Activated T-cell treated with anti-CD3 and anti-CD28 coated beads, Interleukin-2, amount 50 U/mL, for 72 hours (primary cell): ENCODE results near the gene SSBP3. TPM values are rescaled to one million over a fixed set of nuclear protein-coding genes. Genes with fewer than 3 reads are reported as not detected.
"Not testable (repeated sequence)": the region's sequence is repeated elsewhere in the genome, so short reads cannot be mapped to it uniquely, and the experiment has no call there.

Experiments used
- ATAC-seq, 2 donors: fragments of 150-1000 bp; cut with Tn5 transposase; replicated peaks in 1 of 2; 2 replicates each; pipeline ENCODE4 v1.10.0; 2021; ENCODE audit warnings: moderate library complexity in 2 of 2, mild to moderate bottlenecking in 1 of 2
- DNase-seq, 2 donors: peaks; one replicate each; pipeline ENCODE4 v3.0.0; 2021 to 2022; ENCODE audit warnings: mixed read lengths in 1 of 2
- H3K27ac Mint-ChIP-seq: one replicate; pipeline ENCODE4 v1.8.0; 2022; ENCODE audit warnings: mild to moderate bottlenecking, moderate library complexity, mixed read lengths
- H3K27me3 Mint-ChIP-seq: one replicate; pipeline ENCODE4 v1.8.0; 2022; ENCODE audit warnings: low read depth, mixed read lengths
- H3K36me3 Mint-ChIP-seq, 2 donors: one replicate each; pipeline ENCODE4 v1.8.0; 2022; ENCODE audit warnings: mixed read lengths in 2 of 2, mild to moderate bottlenecking in 1 of 2; ENCODE audit not compliant: insufficient read depth in 2 of 2
- H3K4me1 Mint-ChIP-seq: one replicate; pipeline ENCODE4 v1.8.0; 2022; ENCODE audit warnings: low read depth, mixed read lengths
- H3K4me3 Mint-ChIP-seq, 2 donors: one replicate each; pipeline ENCODE4 v1.8.0; 2022; ENCODE audit warnings: mild to moderate bottlenecking in 2 of 2, mixed read lengths in 2 of 2, moderate library complexity in 2 of 2
- H3K9me3 Mint-ChIP-seq, 2 donors: one replicate each; pipeline ENCODE4 v1.8.0; 2022; ENCODE audit warnings: mixed read lengths in 2 of 2
- total RNA-seq, 2 donors: library from RNA; stranded (reverse); gene quantifications; one replicate each; pipeline ENCODE4 v1.2.3, GENCODE V29; 2022

The SSBP3 gene
- total RNA-seq, 2 donors from 2014 or later, result 70.1 to 84.9 TPM

DNA sequence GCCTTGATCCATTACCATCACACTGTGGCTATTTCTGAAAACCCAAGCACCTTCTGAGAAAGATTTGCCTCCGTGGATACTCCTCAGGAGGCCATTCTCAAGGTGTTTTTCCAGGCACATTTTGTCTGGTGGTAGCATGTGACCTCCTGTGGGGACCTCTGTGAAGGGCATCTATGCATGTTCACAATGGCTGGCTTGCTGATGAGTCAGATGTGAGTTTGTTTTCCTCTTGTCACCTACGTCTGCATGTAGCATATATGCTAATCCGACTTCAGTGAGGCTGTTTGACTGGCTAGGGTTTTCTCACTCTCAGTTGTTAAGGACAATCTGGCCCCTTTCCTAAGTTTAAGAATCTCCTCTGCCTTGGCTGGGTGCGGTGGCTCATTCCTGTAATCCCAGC lies 198.3 kb downstream of the SSBP3 start:
- Mint-ChIP-seq H3K36me3 (peaks cover 27 to 36% of the 10 kb centered on the region in 2 donors), H3K4me1 (peaks cover 11% of the 10 kb centered on the region)
- H3K9me3 Mint-ChIP-seq, DNase-seq, H3K4me3 Mint-ChIP-seq, H3K27me3 Mint-ChIP-seq, H3K27ac Mint-ChIP-seq: not testable (repeated sequence)
- ATAC-seq, result peak in 1 of 2 donors; percentile 24

DNA sequence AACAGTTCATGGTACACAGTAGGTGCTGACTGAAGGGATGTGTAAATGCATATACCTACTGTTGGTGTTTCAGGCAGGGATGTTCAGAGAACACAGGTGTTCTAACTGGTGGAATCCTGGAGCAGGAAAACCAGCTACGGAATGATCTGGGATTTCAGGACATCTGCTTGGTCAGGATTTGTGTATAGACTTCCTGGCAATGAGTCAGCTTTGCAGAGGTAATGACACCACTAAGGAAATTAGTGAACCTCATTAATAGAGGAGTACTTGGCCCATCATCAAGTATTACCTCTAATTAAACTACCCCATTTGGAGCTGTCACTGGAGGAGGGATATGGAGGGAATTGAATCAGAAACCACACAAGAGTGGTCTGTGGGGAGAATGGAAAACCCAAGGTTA lies 198.9 kb downstream of the SSBP3 start:
- Mint-ChIP-seq H3K27me3 (no peaks in the 10 kb centered on the region), H3K27ac (no peak overlapping the region), H3K4me3 (no peak overlapping the region), H3K4me1 (peaks cover 14% of the 10 kb centered on the region), H3K36me3 (peaks cover 28 to 34% of the 10 kb centered on the region in 2 donors), H3K9me3 (no peaks in the 10 kb centered on the region)
- ATAC-seq (no peak), DNase-seq (no peak)

DNA sequence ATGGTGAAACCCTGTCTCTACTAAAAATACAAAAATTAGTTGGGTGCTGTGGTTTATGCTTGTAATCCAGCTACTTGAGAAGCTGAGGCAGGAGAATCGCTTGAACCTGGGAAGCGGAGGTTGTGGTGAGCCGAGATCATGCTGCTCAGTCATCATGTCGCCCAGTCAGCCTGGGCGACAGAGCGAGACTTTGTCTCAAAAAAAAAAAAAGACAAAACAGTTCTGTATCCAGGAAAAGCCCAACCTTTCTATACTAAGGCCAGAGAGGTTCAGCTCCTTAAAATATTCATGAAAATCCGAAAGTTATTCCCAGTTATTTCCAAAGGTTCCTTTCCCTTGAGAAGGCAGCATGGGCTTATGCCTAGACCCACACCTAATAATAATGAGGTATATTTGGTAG lies 202.0 kb downstream of the SSBP3 start:
- H3K9me3 Mint-ChIP-seq, result no peaks in the 10 kb centered on the region
- no peak overlapping the region for H3K27ac Mint-ChIP-seq
- H3K4me1 Mint-ChIP-seq, result peaks cover 37% of the 10 kb centered on the region
- H3K27me3 Mint-ChIP-seq, result no peaks in the 10 kb centered on the region
- no peak overlapping the region for H3K4me3 Mint-ChIP-seq
- DNase-seq (no peak), ATAC-seq (no peak)
- H3K36me3 Mint-ChIP-seq, result peaks cover 19 to 24% of the 10 kb centered on the region in 2 donors

DNA sequence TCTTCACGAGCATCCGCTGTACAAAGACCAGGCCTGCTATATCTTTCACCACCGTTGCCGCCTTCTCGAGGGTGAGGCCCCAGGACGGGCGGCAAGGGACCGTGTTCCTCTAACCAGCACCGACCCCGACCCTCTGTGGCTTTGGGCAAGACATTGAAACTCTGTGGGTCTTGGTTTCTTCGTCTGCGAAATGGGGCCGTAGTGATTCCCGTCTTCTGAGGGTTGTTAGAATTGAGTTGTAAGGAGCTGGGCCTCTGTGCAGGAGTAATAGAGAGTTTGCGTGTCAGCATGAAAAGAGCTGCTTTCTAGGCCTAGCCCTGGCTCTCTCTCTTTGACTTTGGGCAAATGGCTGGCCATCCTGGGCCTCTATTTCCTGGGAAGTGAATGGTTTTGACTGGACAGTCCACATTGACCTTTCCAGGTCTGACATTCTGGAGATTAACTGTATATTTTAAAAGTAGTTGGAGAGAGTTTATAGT lies 205.6 kb downstream of the SSBP3 start:
- peak overlapping the region; percentile 93 to 96 for H3K4me3 Mint-ChIP-seq
- H3K9me3 Mint-ChIP-seq, result no peaks in the 10 kb centered on the region
- H3K27me3 Mint-ChIP-seq, result no peaks in the 10 kb centered on the region
- H3K36me3 Mint-ChIP-seq, result peaks cover 10 to 11% of the 10 kb centered on the region in 2 donors
- DNase-seq (no peak), ATAC-seq (peak; percentile 2)
- peaks cover 33% of the 10 kb centered on the region for H3K4me1 Mint-ChIP-seq
- H3K27ac Mint-ChIP-seq, result peak overlapping the region; percentile 94

DNA sequence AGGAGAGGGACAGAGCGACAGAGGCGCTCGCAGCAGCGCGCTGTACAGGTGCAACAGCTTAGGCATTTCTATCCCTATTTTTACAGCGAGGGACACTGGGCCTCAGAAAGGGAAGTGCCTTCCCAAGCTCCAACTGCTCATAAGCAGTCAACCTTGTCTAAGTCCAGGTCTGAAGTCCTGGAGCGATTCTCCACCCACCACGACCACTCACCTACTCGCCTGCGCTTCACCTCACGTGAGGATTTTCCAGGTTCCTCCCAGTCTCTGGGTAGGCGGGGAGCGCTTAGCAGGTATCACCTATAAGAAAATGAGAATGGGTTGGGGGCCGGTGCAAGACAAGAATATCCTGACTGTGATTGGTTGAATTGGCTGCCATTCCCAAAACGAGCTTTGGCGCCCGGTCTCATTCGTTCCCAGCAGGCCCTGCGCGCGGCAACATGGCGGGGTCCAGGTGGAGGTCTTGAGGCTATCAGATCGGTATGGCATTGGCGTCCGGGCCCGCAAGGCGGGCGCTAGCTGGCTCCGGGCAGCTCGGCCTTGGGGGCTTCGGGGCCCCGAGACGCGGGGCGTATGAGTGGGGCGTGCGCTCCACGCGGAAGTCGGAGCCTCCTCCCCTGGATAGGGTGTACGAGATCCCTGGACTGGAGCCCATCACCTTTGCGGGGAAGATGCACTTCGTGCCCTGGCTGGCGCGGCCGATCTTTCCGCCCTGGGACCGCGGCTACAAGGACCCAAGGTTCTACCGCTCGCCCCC lies 206.3 kb downstream of the SSBP3 start, which contains the start of the genes CYB5RL and MRPL37:
CYB5RL (minus strand) TSS at position 266 of the 754 bp plus-strand sequence. CDS start 4,414 bp downstream, outside the sequence.
MRPL37 (plus strand) TSS at position 403 of the 754 bp plus-strand sequence; CDS start at position 480, 77 bp downstream.
- ATAC-seq, result peak; percentile 97
- H3K9me3 Mint-ChIP-seq, result no peaks in the 10 kb centered on the region
- H3K27me3 Mint-ChIP-seq, result no peaks in the 10 kb centered on the region
- DNase-seq, result peak; percentile 91 to 95
- H3K4me3 Mint-ChIP-seq, result peak within 1 kb of the TSS; percentile 93 to 96
- H3K27ac Mint-ChIP-seq, result peak within 1 kb of the TSS; percentile 94
- H3K36me3 Mint-ChIP-seq, result peaks cover 5 to 7% of the 10 kb centered on the region in 2 donors
- peaks cover 31% of the 10 kb centered on the region for H3K4me1 Mint-ChIP-seq

DNA sequence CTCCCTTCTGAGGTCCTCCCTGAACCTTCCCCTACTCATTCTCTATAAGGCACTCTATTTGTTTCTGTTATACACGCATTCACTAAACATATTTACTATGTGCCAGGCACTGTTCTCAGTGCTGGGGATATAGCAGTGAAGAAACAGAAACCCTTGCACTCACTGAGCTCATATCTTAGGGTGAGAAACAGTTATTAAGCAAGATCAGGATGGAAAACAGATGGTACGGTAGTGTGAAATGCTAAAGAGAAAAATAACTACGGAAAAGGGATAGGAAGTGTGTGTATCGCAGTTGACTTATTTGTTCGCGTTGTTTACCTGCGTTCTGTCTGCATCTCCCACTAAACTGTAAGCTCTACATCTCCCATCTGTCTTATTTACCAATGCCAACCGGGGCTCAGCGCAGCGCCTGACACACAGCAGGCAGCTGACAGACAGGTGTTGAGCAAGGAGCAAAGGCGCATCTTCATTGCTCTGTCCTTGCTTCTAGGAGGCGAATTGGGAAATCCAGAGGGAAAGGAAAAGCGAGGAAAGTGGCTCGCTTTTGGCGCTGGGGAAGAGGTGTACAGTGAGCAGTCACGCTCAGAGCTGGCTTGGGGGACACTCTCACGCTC lies 206.9 kb downstream of the SSBP3 start:
- no peaks in the 10 kb centered on the region for H3K9me3 Mint-ChIP-seq

DNA sequence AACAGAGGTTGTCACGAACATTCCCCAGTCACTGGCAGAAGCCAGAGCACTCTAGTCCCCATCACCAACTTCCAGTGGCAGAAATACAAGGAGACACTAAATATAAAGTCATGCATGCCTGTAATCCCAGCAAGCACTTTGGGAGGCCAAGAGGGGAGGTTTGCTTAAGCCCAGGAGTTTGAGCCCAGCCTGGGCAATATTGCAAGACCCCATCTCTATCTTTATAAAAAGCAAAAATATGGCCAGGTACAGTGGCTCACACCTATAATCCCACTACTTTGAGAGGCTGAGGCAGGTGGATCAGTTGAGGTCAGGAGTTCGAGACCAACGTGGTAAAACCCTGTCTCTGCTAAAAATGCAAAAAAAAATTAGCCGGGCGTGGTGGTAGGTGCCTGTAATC lies 212.7 kb downstream of the SSBP3 start:
- Mint-ChIP-seq H3K27me3 (no peaks in the 10 kb centered on the region), H3K27ac (no peak overlapping the region), H3K36me3 (no peaks in the 10 kb centered on the region), H3K9me3 (no peaks in the 10 kb centered on the region), H3K4me1 (no peaks in the 10 kb centered on the region), H3K4me3 (no peak overlapping the region)
- DNase-seq (no peak), ATAC-seq (no peak)

More for the DNA sequence above, 206.9 kb downstream of the SSBP3 start:
- DNase-seq (no peak), ATAC-seq (no peak)
- Mint-ChIP-seq H3K36me3 (peaks cover 5 to 6% of the 10 kb centered on the region in 2 donors), H3K4me1 (peaks cover 31% of the 10 kb centered on the region), H3K27ac (peak overlapping the region; percentile 94), H3K27me3 (no peaks in the 10 kb centered on the region), H3K4me3 (peak overlapping the region; percentile 93 to 96)

DNA sequence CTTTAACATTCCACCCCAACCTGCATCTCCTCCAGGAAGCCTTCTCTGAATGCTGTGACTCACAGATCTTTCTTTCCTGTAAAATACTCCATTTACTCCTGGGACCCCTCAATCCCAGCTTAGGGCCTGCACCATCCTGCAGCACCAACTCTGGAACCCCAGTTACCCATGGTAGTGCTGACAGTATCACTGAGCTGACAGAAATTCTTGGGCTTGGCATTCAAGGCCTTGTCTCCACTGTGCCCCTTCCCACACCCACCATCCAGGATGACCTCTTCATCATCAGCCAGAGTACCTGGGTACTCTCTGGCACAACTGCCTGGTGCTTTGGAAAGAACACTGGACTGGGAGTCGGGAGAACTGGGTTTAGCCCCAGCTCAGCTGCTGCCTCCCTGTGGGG lies 214.7 kb downstream of the SSBP3 start:
- Mint-ChIP-seq H3K36me3 (no peaks in the 10 kb centered on the region), H3K27me3 (no peaks in the 10 kb centered on the region), H3K4me3 (no peak overlapping the region), H3K9me3 (no peaks in the 10 kb centered on the region), H3K4me1 (no peaks in the 10 kb centered on the region), H3K27ac (no peak overlapping the region)
- no peak for ATAC-seq
- no peak for DNase-seq

DNA sequence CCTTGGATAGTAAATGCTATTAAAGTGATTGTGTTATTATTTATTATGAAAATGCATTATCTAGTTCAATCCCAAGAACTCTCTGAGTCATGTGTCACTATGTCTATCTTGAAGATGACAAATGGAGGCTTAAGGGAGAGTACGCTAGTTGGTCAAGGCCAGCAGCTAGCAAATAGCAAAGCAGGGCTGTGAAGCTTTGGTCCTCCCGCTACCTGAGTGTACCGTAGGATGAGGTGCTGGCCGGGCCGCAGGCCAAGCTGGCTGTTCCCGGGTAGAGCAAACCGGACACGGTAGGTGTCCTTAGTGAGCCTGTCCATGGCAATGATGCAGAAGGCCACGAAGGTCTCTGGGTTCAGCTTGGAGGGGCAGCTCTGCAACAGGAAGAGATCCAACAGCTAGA lies 215.7 kb downstream of the SSBP3 start:
- ATAC-seq, result no peak
- Mint-ChIP-seq H3K36me3 (peaks cover 0 to 2% of the 10 kb centered on the region in 2 donors), H3K4me3 (no peak overlapping the region), H3K4me1 (no peaks in the 10 kb centered on the region), H3K27ac (no peak overlapping the region), H3K9me3 (no peaks in the 10 kb centered on the region), H3K27me3 (no peaks in the 10 kb centered on the region)
- DNase-seq, result no peak

DNA sequence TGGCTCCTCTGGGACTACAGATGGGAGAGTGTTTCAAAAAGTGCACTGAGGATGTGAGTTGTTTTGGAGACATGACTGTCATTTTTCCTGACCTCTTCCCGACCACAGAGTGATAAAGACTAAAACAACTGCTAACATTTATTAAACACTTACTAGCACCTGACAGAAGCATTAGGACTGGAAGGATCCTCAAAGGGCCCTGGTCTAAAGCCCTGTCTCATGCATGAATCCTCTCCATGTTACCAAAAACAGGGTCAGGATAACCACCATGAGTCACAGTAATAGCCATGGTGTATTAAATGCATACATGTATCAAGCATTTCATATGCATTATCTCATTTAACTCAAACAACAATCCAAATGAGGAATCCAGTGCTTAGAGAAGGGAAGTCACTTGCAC lies 217.9 kb downstream of the SSBP3 start:
- Mint-ChIP-seq H3K4me1 (no peaks in the 10 kb centered on the region), H3K4me3 (no peak overlapping the region), H3K27me3 (no peaks in the 10 kb centered on the region), H3K27ac (no peak overlapping the region), H3K36me3 (peaks cover 0 to 3% of the 10 kb centered on the region in 2 donors), H3K9me3 (no peaks in the 10 kb centered on the region)
- DNase-seq, result no peak
- ATAC-seq, result no peak

DNA sequence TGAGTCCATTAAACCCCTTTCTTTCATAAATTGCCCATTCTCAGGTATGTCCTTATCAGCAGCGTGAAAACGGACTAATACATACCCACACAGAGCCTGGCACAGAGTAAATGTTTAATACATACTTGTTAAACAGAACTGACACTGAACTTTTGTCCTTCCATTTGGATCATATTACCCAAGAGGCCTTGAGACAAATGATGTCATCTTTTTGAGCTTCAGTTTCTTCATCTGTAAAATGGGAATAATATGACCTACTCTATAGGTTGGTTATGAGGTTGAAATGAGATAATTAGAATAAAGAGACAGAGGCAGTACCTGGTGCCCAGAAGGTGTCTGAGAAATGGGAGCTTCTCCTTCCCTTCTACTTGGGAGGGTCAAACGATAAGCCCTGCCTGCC lies 220.1 kb downstream of the SSBP3 start:
- Mint-ChIP-seq H3K27me3 (no peaks in the 10 kb centered on the region), H3K9me3 (no peaks in the 10 kb centered on the region), H3K27ac (no peak overlapping the region), H3K4me3 (no peak overlapping the region), H3K4me1 (no peaks in the 10 kb centered on the region), H3K36me3 (peaks cover 0 to 7% of the 10 kb centered on the region in 2 donors)
- no peak for ATAC-seq
- no peak for DNase-seq

DNA sequence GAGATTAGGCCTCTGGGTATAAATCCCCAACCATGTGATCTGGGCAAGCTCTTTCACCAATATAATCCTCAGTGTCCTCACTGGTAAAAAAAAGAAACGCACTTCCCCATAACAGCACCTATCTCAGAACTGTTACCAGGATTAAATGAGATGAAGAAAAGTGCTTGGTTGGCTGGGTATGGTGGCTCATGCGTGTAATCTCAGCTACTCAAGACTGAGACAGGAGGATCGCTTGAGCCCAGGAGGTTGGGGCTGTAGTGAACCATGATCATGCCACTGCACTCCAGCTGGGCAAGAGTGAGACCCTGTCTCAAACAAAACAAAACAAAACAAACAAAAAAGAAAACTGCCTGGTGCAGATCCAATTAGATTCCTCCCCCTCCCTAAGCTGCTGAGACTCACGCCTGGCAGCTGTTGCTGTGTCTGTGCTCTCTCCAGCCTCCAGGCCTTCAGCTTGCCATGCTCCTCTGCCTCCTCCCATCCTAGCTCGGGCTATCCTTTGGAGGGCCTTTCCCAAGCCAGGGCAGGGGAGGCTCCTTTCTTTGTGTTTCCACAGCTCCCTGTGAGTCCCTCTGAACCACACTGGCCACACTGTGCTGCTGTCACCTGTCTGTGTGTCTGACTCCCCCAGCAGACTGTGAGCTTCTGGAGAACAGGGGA lies 225.4 kb downstream of the SSBP3 start:
- Mint-ChIP-seq H3K36me3 (peaks cover 0 to 6% of the 10 kb centered on the region in 2 donors), H3K9me3 (no peaks in the 10 kb centered on the region), H3K27ac (no peak overlapping the region), H3K4me1 (no peaks in the 10 kb centered on the region), H3K27me3 (no peaks in the 10 kb centered on the region), H3K4me3 (no peak overlapping the region)
- DNase-seq, result no peak
- ATAC-seq, result no peak
